Lower leg skin (tissue), 4 donors: ENCODE data around the gene P2RX1. TPM values are rescaled to one million over a fixed set of nuclear protein-coding genes. Genes with fewer than 3 reads are reported as not detected.

ENCODE experiments used
- DNase-seq, 2 donors: peaks; one replicate each; pipeline ENCODE4 v3.0.0-alpha.2; 2019; ENCODE audit warnings: low spot score in 2 of 2
- H3K4me3 ChIP-seq: fragments of 200-600 bp; sonication (generic); 2 replicates; pipeline ENCODE4 v1.5.1; 2017; ENCODE audit warnings: mild to moderate bottlenecking, low read depth; ENCODE audit not compliant: poor library complexity, severe bottlenecking
- POLR2A ChIP-seq, 2 donors: fragments of 450-650 bp; IDR thresholded peaks; one replicate each; pipeline ENCODE4 v1.6.1; 2016 to 2017; ENCODE audit warnings: antibody characterized with exemption in 2 of 2, mild to moderate bottlenecking in 1 of 2, moderate library complexity in 1 of 2
- WGBS, 2 donors: methylation state at CpG; one replicate each; pipeline ENCODE4 v1.1.5; 2018; 5-methylcytosine and 5-hydroxymethylcytosine counted together
- intact Hi-C: fragments of 100-400 bp; cut with DNase I; formaldehyde crosslinking; loops from one replicate; pipeline ENCODE4 v1.15.0; 2023; ENCODE audit warnings: low total_unique reads
- total RNA-seq, 4 donors: library from RNA; depleted of rRNA; stranded (reverse); fragments of >200 nt; gene quantifications; one replicate each; pipeline ENCODE4 v1.1.0, GENCODE V29; 2016
- TF ChIP-seq, protein P1 (sequence below), 3 donors: fragments of 450-650 bp; IDR thresholded peaks; one replicate each; pipeline ENCODE4 v1.5.1; 2016; ENCODE audit warnings: antibody characterized with exemption in 3 of 3, mild to moderate bottlenecking in 3 of 3, moderate library complexity in 2 of 3

P2RX1 gene
- total RNA-seq, 4 donors from 2014 or later, result 0.56 to 5.0 (median 1.0) TPM

DNA sequence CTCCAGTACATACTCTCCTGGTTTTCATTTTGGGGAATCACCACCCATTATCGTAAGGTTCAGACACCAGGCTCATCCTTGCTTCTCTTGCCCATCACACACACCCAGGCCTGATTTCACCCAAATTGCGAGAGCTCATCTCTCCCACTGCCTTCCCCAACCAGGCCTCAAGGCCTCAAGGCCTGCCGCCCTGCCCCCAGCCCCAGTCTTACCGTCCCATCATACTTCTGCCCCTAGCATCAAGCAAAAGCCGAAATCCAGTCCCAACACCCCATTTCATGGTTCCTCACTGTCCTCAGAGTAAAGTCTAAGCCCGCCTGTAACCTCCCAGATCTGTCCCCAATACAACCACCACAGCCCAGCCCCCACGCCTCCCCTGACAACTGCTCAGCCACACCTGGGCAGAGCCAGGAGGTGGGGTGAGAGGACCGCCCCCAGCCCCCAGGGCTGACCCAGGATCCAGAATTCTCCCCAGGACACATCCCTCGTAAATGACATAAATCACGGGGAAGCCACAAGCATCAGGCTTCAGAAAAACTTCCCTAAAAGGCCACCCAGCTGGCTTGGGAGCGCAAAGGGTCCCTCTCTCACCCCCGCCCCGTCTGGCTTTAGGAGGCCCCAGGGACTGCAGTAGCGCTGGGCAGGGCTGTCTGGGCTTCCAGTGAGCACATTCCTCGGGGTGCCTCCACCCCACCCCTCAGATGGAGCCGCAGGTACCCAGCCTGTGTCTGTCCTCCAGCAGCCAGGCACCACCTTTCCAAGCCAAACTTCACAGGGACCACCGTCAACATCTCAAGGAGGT lies 9.6 kb upstream of the P2RX1 start:
- intact Hi-C loops, result no loop called here
- 79 to 82% methylated on average over 16 of the region's 17 CpGs for WGBS, 2 donors
- DNase-seq, result no peak
- TF ChIP-seq, protein P1, sequence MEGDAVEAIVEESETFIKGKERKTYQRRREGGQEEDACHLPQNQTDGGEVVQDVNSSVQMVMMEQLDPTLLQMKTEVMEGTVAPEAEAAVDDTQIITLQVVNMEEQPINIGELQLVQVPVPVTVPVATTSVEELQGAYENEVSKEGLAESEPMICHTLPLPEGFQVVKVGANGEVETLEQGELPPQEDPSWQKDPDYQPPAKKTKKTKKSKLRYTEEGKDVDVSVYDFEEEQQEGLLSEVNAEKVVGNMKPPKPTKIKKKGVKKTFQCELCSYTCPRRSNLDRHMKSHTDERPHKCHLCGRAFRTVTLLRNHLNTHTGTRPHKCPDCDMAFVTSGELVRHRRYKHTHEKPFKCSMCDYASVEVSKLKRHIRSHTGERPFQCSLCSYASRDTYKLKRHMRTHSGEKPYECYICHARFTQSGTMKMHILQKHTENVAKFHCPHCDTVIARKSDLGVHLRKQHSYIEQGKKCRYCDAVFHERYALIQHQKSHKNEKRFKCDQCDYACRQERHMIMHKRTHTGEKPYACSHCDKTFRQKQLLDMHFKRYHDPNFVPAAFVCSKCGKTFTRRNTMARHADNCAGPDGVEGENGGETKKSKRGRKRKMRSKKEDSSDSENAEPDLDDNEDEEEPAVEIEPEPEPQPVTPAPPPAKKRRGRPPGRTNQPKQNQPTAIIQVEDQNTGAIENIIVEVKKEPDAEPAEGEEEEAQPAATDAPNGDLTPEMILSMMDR (IDR thresholded peaks at IDR 0.05), result no peak
- TF ChIP-seq POLR2A (IDR thresholded peaks at IDR 0.05), result no peak
- no peak overlapping the region for H3K4me3 ChIP-seq

DNA sequence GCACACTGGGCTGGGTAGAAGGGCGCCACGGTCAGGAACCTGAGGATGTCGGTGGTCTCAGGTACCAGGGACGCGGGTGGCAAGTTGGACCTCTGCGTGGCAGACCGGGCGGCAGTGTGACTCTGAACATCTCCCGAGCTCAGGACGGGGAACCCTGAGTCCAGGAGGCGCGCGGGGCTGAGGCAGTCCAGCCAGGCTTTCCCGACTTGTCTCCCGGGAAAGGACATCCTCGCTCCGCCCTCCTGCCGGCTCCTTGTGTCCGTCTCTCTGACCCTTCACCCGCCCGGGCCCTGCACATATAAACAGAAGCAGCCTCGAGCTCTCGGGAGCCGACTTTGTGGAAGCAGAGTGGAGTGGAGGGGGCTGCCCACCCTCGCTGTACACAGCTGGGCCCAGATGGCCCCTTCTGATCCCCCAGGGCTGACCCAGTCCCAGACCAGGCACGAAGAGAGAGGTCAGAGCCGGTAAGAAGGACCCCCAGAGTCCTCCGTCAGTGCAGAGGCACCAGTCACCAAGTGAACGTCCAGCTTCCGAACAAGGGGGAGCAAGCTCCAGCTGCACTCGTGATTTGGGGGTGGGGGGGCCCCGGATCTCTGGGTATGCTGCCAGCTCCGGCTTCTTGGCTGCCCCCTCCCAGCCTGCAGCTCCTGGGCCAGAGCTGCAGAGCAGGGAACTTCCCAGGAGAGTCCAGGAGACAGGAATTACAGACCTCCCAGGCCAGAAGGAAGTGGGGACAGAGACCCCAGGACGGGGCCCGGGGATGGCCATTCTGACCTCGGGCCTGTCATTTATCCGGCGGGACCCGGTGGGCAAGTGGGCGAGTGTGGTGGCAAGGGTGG lies 8.5 kb upstream of the P2RX1 start:
- TF ChIP-seq, protein P1 (IDR thresholded peaks at IDR 0.05), result no peak
- no peak for TF ChIP-seq POLR2A (IDR thresholded peaks at IDR 0.05)
- DNase-seq, result no peak
- WGBS, 2 donors, result 75 to 87% methylated on average over 34 to 40 of the region's 40 CpGs
- intact Hi-C loops, result no loop called here
- H3K4me3 ChIP-seq, result no peak overlapping the region

DNA sequence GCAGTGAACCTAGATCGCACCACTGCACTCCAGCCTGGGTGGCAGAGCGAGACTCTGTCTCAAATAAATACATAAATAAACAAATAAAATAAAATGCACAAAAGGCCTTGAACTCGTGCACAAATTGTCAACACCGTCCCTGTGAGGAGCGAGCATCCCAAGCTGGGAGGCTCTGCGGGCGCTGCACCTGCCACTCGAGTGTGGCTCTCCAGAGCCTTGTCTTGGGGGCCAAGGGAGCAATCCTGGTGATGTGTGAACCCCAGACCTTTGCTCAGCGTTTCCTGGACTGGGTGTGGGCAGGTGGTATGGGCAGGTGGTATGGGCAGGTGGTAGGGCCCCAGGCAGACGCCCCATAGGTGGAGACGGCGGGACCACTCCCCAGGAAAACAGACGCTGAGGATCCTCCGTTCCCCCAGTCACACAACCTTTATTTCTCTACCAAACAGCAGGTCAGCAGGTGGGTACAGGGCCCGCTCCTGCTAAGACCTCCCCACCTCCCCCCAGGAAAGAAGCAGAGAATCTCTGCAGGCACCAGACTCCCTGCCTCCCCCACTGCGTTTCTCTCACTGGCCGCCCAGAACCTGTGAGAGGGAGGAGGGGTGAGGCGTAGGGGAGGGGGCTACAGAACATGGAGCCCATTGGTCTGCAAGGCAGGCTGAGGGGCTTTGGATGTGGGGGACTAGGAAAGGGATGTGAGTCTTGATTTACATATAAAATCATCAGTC lies 7.4 kb upstream of the P2RX1 start:
- WGBS, 2 donors, result 88 to 89% methylated on average over 17 to 18 of the region's 18 CpGs
- TF ChIP-seq POLR2A (IDR thresholded peaks at IDR 0.05), result no peak
- TF ChIP-seq, protein P1 (IDR thresholded peaks at IDR 0.05), result no peak
- no peak overlapping the region for H3K4me3 ChIP-seq
- intact Hi-C loops, result no loop called here
- DNase-seq, result no peak

DNA sequence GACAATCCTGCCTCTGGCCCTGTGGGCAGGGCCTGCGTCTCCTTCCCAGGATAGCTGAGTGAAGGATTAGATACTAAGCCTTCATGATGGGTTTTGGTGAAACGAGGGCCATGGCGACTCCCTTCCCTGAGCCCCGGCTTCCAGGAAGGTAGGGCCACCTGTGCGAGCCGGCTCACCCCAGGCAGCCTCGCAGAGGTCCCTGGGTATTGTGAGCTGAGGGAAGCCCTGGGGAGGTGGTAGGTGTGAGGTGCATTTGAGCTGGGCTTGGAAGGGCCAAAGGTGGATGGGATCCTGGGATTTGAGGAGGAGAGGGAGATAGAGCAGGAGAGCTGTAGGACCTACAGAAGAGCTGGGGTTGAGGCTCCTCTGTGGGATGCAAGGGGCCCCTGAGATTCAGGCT lies 6.5 kb upstream of the P2RX1 start:
- no peak for TF ChIP-seq POLR2A (IDR thresholded peaks at IDR 0.05)
- TF ChIP-seq, protein P1 (IDR thresholded peaks at IDR 0.05), result no peak
- WGBS, 2 donors, result 88 to 89% methylated on average over 7 of the region's 7 CpGs
- DNase-seq, result no peak
- intact Hi-C loops, result no loop called here
- H3K4me3 ChIP-seq, result no peak overlapping the region

DNA sequence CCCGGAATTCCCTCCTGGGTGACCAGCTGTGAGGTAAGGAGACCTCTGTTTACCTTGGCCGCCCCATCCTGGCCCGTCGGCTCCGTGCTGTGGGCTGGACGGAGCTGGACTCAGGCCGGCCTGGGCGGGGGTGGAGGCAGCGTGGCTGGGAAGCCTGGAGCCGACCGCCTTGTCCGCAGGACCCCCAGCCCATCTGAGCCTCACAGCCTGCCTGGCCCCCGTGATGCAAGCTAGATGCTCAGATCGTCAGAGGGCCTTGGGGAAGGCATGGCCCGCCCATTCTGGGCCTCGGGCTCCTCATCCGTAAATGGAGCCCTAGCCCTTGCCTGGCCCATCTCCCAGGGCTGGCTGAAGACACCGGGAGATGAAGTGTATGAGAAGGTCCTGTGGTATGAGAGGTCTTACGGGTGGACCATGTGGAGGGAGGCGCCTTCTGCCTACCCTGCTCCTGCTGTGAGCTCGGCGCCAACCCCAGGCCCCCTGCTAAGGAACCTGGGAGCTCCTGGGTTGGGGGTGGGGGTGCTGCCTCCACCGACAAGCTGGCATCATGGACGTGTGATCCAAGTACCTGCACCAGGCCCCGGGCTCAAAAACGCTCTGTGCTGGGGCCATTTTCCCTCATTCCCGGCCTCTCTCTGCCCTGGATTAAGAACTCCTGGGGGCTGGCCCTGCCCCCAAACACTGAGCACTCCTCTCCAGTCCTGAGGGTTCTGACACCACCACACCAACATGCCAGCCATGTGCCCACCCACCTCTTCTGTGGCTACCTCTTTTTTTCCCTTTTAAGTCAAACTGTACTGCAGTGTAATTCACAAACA lies 5.4 kb upstream of the P2RX1 start:
- no peak for DNase-seq
- no peak overlapping the region for H3K4me3 ChIP-seq
- intact Hi-C loops, result no loop called here
- no peak for TF ChIP-seq POLR2A (IDR thresholded peaks at IDR 0.05)
- TF ChIP-seq, protein P1 (IDR thresholded peaks at IDR 0.05), result no peak
- 74 to 82% methylated on average over 21 to 27 of the region's 27 CpGs for WGBS, 2 donors
